Mucosa of rectum (tissue), 2 donors: ENCODE measurements around the gene WNT10A.
A peak's percentile ranks its signal among the peaks of the same experiment; 100 is the strongest.

ENCODE experiments used
- H3K27ac ChIP-seq, 2 donors: one replicate each; pipeline ENCODE4 v1.7.0; 2013; ENCODE audit warnings: inconsistent platforms in 2 of 2, low read depth in 2 of 2, low read length in 2 of 2
- H3K27me3 ChIP-seq, 2 donors: one replicate each; pipeline ENCODE4 v1.7.0; 2013; ENCODE audit warnings: low read length in 2 of 2; ENCODE audit not compliant: control insufficient read depth in 2 of 2, insufficient read depth in 2 of 2
- H3K36me3 ChIP-seq, 2 donors: one replicate each; pipeline ENCODE4 v1.7.0; 2013; ENCODE audit warnings: low read length in 2 of 2; ENCODE audit not compliant: control insufficient read depth in 2 of 2, insufficient read depth in 2 of 2
- H3K4me1 ChIP-seq, 2 donors: one replicate each; pipeline ENCODE4 v1.7.0; 2013; ENCODE audit warnings: low read length in 2 of 2, mild to moderate bottlenecking in 1 of 2; ENCODE audit not compliant: control insufficient read depth in 2 of 2, insufficient read depth in 2 of 2
- H3K4me3 ChIP-seq, 2 donors: one replicate each; pipeline ENCODE4 v1.7.0; 2013; ENCODE audit warnings: low read length in 2 of 2
- H3K9ac ChIP-seq, 2 donors: one replicate each; pipeline ENCODE4 v1.7.0; 2013; ENCODE audit warnings: low read length in 2 of 2, low read depth in 1 of 2, mild to moderate bottlenecking in 1 of 2
- H3K9me3 ChIP-seq, 2 donors: one replicate each; pipeline ENCODE4 v1.7.0; 2013; ENCODE audit warnings: low read length in 2 of 2; ENCODE audit not compliant: control insufficient read depth in 2 of 2
- donor health status: healthy.
- donor health status: Normal muscosa, but diverticular disease.

Gene WNT10A

GRCh38 chr2:218899147-218899546 is 18.5 kb downstream of the WNT10A start:
- peaks cover 6 to 21% of the 10 kb centered on the region in 2 donors for H3K4me1 ChIP-seq
- peaks cover 41 to 51% of the 10 kb centered on the region in 2 donors for H3K27me3 ChIP-seq
- H3K36me3 ChIP-seq, result no peaks in the 10 kb centered on the region
- no peaks in the 10 kb centered on the region for H3K9me3 ChIP-seq
- no peak overlapping the region for H3K27ac ChIP-seq
- H3K4me3 ChIP-seq, result no peak overlapping the region
- no peak overlapping the region for H3K9ac ChIP-seq

- no peaks in the 10 kb centered on the region for H3K36me3 ChIP-seq
- H3K27ac ChIP-seq, result no peak overlapping the region
- H3K27me3 ChIP-seq, result peaks cover 25 to 36% of the 10 kb centered on the region in 2 donors
- no peaks in the 10 kb centered on the region for H3K9me3 ChIP-seq
- H3K4me1 ChIP-seq, result peaks cover 3 to 11% of the 10 kb centered on the region in 2 donors
- no peak overlapping the region for H3K9ac ChIP-seq
- no peak overlapping the region for H3K4me3 ChIP-seq
Observed at GRCh38 chr2:218902427-218902826, 21.8 kb downstream of the WNT10A start.

GRCh38 chr2:218904176-218904575 is 23.5 kb downstream of the WNT10A start:
- Histone ChIP-seq H3K9ac (no peak overlapping the region), H3K9me3 (no peaks in the 10 kb centered on the region), H3K4me3 (no peak overlapping the region), H3K27ac (no peak overlapping the region), H3K36me3 (no peaks in the 10 kb centered on the region), H3K27me3 (peaks cover 13 to 19% of the 10 kb centered on the region in 2 donors), H3K4me1 (peaks cover 4 to 7% of the 10 kb centered on the region in 2 donors)

- H3K36me3 ChIP-seq, result no peaks in the 10 kb centered on the region
- H3K4me1 ChIP-seq, result peaks cover 6 to 11% of the 10 kb centered on the region in 2 donors
- peaks cover 8% of the 10 kb centered on the region in 2 donors for H3K27me3 ChIP-seq
- peak overlapping the region; percentile 51 to 66 for H3K9ac ChIP-seq
- H3K27ac ChIP-seq, result no peak overlapping the region
- no peaks in the 10 kb centered on the region for H3K9me3 ChIP-seq
- peak overlapping the region; percentile 76 to 85 for H3K4me3 ChIP-seq
Observed at GRCh38 chr2:218908721-218909619, 28.3 kb downstream of the WNT10A start.

DNA sequence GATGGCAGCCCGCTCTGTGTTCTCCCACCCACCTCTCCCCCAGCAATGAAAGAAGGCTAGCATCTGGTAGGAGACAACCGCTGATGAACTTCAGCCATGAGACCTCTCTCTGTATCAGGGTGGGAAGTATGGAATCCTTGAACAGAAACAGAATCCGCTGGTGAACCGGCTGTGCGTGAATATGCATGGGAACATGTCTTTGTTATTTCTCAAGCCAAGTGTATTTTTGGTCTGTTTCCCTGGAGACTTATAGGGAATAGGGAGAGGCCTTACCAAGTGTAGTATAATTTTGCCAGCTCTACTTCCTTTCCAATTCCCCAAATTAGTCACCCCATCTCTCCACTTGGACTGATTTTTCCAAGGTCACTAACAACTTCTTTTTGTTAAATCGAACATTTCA is 30.1 kb downstream of the WNT10A start:
- H3K4me3 ChIP-seq, result no peak overlapping the region
- no peaks in the 10 kb centered on the region for H3K27me3 ChIP-seq
- H3K36me3 ChIP-seq, result no peaks in the 10 kb centered on the region
- no peaks in the 10 kb centered on the region for H3K9me3 ChIP-seq
- H3K9ac ChIP-seq, result no peak overlapping the region
- peaks cover 6 to 11% of the 10 kb centered on the region in 2 donors for H3K4me1 ChIP-seq
- H3K27ac ChIP-seq, result no peak overlapping the region

- Histone ChIP-seq H3K36me3 (no peaks in the 10 kb centered on the region), H3K9ac (no peak overlapping the region), H3K9me3 (no peaks in the 10 kb centered on the region), H3K27ac (no peak overlapping the region), H3K4me3 (no peak overlapping the region), H3K4me1 (no peaks in the 10 kb centered on the region), H3K27me3 (peaks cover 0 to 4% of the 10 kb centered on the region in 2 donors)
Observed at GRCh38 chr2:218920504-218920903, 39.9 kb downstream of the WNT10A start.

DNA sequence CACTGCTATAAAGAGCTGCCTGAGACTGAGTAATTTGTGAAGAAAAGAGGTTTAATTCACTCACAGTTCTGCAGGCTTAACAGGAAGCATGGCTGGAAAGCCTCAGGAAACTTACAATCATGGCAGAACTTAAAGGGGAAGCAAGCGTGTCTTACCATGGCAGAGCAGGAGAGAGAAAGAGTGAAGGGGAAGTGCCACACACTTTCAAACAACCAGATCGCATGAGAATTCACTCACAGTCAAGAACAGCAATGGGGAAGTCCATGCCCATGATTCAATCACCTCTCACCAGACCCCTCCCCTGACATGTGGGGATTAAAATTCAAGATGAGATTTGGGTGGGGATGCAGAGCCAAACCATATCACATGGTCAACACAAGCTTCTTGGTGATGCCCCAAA is 44.1 kb downstream of the WNT10A start:
- no peak overlapping the region for H3K9ac ChIP-seq
- H3K9me3 ChIP-seq, result no peaks in the 10 kb centered on the region
- H3K27ac ChIP-seq, result no peak overlapping the region
- H3K4me3 ChIP-seq, result no peak overlapping the region
- no peaks in the 10 kb centered on the region for H3K36me3 ChIP-seq
- H3K4me1 ChIP-seq, result no peaks in the 10 kb centered on the region
- H3K27me3 ChIP-seq, result peaks cover 4% of the 10 kb centered on the region in 2 donors

DNA sequence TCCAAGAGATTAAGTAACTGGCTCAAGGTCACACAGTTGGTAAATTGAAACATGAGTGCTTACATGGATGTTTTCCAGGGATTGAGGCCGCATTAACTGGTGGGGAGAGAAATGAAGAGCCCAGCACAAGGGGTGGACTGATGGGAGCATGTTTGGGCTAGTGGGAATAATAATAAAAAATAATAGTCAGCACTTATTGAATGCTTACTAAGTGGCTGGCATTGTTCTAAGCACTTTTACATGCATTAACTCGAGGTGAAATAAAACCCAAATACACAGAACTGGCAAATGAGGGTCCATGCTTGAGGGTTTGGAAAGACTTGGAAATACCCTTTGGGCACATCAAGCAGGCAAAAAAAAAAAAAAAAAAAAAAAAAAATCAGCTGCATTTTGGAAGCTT is 44.8 kb downstream of the WNT10A start:
- Histone ChIP-seq H3K9me3 (no peaks in the 10 kb centered on the region), H3K4me3 (no peak overlapping the region), H3K9ac (no peak overlapping the region), H3K4me1 (no peaks in the 10 kb centered on the region), H3K36me3 (no peaks in the 10 kb centered on the region), H3K27ac (no peak overlapping the region), H3K27me3 (peaks cover 4% of the 10 kb centered on the region in 2 donors)

GRCh38 chr2:218927422-218927821 is 46.8 kb downstream of the WNT10A start:
- H3K27ac ChIP-seq, result no peak overlapping the region
- peaks cover 4% of the 10 kb centered on the region in 2 donors for H3K27me3 ChIP-seq
- H3K9me3 ChIP-seq, result no peaks in the 10 kb centered on the region
- no peaks in the 10 kb centered on the region for H3K4me1 ChIP-seq
- H3K36me3 ChIP-seq, result no peaks in the 10 kb centered on the region
- no peak overlapping the region for H3K4me3 ChIP-seq
- H3K9ac ChIP-seq, result no peak overlapping the region

DNA sequence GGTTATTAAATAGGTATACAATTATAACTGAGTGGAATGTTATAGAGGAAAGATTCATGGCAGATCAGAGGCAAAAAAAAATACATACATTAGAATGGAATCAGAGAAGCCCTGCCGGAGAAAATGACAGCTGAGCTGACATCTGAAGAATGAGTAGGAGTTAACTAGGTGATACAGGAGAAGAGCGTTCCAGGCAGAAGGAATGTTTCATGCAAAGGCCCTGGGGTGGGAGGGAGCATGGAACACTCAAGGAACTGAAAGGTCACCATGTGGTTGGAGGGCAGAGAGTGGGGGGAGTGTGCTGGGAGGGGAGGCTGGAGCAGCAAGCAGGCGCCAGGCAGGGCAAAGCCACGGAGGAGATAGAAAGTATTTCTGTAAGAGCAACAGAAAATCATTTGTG is 47.2 kb downstream of the WNT10A start:
- Histone ChIP-seq H3K27me3 (peaks cover 4% of the 10 kb centered on the region in 2 donors), H3K9ac (no peak overlapping the region), H3K4me3 (no peak overlapping the region), H3K4me1 (no peaks in the 10 kb centered on the region), H3K9me3 (no peaks in the 10 kb centered on the region), H3K27ac (no peak overlapping the region), H3K36me3 (no peaks in the 10 kb centered on the region)
